Hematopoietic multipotent progenitor cell treated with erythropoietin and hydrocortisone succinate and interleukin-3 and kit ligand, for 6 days (in vitro differentiated cells): Measurements from ENCODE around the gene CHCHD5.

Source experiments
- DNase-seq: peaks from one replicate; pipeline ENCODE4 v3.0.0-alpha.2; 2015

The CHCHD5 gene

DNA sequence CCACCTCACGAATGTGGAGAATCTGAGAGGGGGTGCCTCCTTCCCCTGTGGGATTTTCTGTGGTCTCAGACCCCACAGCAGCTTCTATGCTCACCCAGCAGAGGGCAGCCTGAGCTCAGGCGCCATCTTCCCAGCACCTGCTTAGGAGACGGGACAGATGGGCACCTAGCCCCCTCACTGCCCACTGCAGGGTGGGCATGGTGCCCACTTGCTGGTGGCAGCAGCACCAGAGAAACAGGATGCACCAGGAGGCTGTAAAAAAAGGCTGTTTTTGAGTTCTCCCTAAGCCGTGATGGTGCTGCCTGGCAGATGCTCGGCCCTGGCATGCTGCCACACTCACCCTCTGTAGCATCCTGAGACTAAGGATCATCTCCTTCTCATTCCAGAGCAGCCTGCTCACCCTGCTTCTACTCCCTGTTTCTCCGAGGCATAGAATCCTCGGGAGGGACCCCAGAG lies 42.2 kb downstream of the CHCHD5 start:
- peak; percentile 81 for DNase-seq

DNA sequence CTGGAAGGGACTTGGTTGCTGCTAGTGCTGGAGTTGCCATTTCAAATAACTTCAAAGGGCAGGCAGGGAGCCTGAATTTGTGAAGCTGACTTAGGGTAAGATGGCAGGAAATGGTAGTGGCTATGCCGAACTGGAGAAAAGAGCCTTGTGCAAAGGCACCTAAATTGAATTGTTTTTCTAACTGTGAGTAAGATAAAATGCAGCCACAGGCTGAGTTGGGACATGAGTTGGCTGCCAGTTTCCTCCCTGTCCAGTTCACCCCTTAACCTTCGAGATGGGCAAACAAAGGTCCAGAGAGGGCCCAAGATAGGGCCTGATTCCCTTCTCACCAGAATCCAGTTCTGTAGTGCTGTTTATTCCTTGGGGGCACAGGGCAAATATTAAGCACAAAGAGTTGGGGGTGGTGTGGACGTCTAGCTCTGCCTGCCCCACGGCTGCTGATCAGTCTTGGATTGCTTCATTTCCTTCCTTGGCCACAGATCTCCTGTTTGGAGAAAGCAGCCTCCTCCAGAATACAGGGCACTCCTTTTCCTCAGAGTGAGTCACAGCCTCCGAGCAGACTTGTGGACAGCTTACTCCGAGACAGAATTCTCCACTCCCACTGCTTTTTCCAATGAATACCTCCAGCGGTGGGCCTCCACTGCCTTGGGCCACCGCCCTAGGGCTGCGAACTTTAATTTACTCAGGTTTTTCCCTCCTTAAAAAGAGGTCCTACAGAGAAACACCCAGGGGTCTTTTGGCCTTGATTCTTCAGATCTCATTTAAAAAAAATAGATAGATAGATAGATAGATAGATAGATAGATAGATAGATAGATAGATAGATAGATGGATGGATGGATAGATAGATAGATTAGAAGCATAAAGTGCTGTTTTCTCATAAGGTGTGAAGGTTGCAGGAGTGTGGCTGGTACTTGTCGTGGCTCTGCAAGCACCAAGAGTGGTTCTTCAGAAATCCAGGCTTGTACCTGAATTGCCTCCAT lies 42.9 kb downstream of the CHCHD5 start:
- peak; percentile 49 for DNase-seq

DNA sequence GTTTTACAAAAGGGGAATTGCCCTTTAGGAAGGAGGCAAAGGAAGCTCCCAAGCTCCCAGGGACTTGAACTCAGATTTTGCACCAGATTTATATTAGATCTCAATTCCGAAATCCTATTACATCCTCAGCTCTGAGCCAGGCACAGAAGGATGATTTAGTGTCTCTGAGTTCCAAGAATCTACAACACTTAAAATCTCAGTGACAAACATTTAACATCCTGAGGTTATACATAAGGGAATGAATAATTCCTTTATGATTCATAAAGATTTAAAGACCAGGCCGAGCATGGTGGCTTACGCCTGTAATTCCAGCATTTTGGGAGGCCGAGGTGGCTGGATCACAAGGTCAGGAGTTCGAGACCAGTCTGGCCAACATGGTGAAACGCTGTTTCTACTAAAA lies 44.8 kb downstream of the CHCHD5 start:
- no peak for DNase-seq

DNA sequence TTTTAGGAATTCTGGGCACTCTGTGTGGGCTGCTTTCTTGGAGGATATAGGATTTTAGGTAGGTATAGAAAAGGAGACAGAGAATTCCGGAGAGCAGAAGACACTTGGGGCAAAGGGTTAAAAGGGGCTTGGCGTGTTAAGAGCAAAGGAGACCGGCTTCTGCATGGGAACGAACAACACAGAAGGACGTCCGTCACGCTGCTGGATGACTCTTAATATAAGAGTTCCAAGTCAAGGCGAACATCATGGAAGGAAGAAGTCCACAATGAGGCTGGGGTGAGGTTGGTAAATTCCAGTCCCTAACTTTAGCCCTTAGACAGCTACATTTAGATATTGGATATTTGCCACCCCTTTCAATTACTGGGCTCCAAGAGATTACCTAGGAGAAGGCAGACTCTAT lies 45.4 kb downstream of the CHCHD5 start:
- DNase-seq, result no peak

DNA sequence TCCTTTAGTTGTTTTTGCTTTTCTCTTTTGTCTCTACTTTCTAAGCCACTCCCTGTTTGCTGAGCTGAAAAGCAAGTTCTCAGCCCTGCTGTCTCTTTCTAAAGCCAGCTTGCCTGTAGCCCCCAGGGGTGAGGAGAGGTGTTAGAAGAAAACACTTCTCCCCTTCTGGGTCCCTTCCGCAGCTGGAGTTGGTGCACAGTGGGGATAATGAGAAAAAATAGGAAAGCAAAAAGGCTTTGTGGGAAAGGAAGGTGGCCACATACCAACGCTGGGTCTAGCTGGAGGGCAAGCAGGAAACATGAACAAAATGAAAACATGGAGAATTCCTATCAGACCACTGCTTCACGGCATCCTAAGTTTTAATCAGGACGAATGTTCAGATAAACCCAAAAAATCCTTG lies 45.9 kb downstream of the CHCHD5 start:
- DNase-seq, result no peak

DNA sequence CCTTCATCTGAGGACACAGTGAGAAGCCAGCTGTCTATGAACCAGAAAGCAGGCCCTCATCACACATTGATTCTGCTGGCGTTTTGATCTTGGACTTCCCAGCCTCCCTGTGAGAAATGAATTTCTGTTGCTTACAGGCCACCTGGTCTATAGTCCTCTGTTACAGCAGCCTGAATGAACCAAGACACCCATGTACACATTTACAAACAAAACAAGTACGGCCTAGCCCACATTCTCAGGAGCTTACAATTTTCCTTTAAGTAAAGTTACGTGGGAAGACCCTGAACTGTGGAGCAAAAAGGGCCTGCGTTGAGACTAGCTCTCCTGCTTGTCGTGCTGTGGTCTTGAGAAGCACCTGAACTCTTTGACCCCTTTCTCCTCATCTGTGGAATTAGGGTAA lies 49.3 kb downstream of the CHCHD5 start:
- no peak for DNase-seq

DNA sequence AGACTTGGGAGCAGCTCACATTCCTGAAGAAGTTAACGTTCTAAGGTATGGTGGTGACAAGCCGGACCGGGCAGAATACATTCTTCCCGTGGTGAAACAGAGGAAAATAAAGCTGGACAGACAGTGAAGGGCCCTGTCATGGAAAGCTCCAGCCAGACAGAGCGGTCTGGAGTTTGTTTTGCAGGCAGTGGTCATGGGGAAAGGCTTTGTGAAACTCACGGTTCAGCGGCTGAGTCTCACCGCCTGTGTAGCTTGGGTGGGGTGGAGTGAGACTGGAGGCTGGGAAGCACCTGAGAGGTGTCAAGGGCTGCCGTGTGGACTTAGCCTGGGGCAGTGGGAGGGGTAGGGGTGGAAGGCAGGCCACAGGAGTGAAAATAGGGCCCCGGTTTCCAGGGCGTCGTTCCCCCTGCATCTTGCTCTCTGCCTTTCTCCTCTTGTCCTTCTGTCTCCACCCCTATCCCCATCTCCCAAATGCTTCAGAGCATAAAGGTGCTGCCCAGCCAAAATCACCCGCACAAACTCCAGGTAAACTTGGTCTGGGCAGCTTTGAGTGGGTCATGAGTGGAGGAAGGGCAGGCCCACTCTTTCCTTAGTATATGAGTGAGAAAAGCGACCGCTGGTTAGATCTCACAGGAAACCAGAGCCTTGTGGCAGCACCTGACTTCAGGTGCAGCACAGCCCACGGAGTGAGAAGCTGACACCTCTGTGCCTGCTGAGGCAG lies 49.9 kb downstream of the CHCHD5 start:
- DNase-seq, result no peak

DNA sequence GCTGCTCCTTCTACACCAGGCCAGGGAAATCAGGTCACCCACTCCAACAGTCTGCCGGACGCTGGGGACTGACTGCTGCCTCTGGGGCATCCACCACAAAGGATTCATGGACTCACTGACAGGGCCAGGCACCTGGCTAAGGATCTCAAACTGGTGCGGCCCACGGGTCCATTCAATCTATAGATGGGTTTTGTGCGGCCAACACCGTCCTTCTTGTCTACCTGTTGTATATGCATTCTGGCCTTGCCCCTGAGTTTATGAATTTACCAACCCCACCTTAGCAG lies 50.4 kb downstream of the CHCHD5 start:
- DNase-seq, result no peak

DNA sequence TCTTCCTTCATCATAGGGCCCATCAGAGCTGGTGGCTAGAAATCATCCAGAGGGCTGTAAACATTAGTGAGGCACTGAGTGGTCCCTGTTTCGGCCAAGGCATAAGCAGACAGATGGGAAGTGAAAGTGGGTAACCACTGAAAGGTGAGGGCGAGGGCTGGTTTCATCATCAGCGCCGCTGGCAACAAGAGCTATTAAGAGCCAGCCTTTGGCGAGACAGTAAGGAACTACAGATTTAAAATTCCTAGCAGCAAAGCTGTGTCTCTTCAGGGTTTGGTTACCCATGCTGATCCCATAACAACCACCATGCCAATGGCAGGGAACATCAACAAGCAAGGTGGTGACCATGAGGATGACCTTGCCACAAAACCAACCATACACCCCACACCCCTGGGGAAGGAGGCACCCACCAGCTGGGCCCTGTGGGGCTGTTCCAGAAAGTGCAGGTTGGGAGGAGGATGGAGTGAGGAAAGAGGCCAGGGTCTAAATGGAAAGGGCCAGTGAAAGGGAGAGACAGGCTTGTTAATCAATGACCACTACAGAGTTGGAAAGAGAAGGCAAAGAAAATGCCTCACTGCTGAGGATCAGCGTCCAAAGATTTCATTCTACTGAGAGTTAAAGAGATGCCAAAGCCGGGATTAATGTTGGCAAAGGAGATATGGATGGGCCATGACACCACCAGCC lies 52.3 kb downstream of the CHCHD5 start:
- DNase-seq, result no peak

DNA sequence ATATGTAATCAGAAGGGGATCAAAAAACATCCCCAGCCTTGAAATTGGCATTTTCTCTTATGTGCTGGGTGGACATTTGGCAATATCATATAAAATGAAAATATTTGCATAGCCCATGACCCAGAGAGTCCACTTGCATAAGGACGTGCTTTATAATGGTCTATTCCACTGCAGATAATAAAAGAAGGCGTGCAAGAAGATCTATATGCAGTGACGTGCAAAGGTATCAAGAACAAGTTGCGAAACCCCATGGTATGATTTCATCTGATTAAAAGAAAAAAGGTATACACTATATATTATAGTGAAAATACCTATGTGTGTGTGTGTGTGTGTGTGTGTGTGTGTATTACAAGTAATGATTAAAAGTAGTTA lies 52.9 kb downstream of the CHCHD5 start:
- no peak for DNase-seq
